ENCODE measurements around the gene DEFB108B.
"Not testable (repeated sequence)": the region's sequence is repeated elsewhere in the genome, so short reads cannot be mapped to it uniquely, and the experiment has no call there.

The DEFB108B gene

GRCh38 chr11:71821539-71821938 is 11.5 kb upstream of the DEFB108B start:
- not testable (repeated sequence) for DNase-seq

- not testable (repeated sequence) for DNase-seq
Observed at GRCh38 chr11:71829247-71829646, 3.8 kb upstream of the DEFB108B start.

- DNase-seq = not testable (repeated sequence)
Observed at GRCh38 chr11:71829686-71830085, 3.3 kb upstream of the DEFB108B start.

- DNase-seq = not testable (repeated sequence)
Observed at GRCh38 chr11:71842720-71843119, 9.7 kb downstream of the DEFB108B start.

- DNase-seq = not testable (repeated sequence)
Observed at GRCh38 chr11:71843355-71843754, 10.4 kb downstream of the DEFB108B start.

GRCh38 chr11:71843858-71844257 is 10.9 kb downstream of the DEFB108B start:
- DNase-seq = no peak

GRCh38 chr11:71853895-71854294 is 20.9 kb downstream of the DEFB108B start:
- not testable (repeated sequence) for DNase-seq

GRCh38 chr11:71855880-71856279 is 22.9 kb downstream of the DEFB108B start:
- not testable (repeated sequence) for DNase-seq

- not testable (repeated sequence) for DNase-seq
Observed at GRCh38 chr11:71860835-71861234, 27.8 kb downstream of the DEFB108B start.

GRCh38 chr11:71863978-71864627 is 31.1 kb downstream of the DEFB108B start:
- DNase-seq = not testable (repeated sequence)

GRCh38 chr11:71867209-71867608 is 34.2 kb downstream of the DEFB108B start:
- DNase-seq = not testable (repeated sequence)

GRCh38 chr11:71869931-71870330 is 36.9 kb downstream of the DEFB108B start:
- DNase-seq = not testable (repeated sequence)

GRCh38 chr11:71870661-71871060 is 37.7 kb downstream of the DEFB108B start:
- DNase-seq = not testable (repeated sequence)

GRCh38 chr11:71876262-71876661 is 43.3 kb downstream of the DEFB108B start:
- not testable (repeated sequence) for DNase-seq

- not testable (repeated sequence) for DNase-seq
Observed at GRCh38 chr11:71878059-71878458, 45.1 kb downstream of the DEFB108B start, which contains the start of gene DEFB131B. Gene DEFB131B (plus strand): TSS chr11:71878453. CDS start chr11:71878453, 0 bp downstream.

- DNase-seq = not testable (repeated sequence)
Observed at GRCh38 chr11:71885806-71886205, 52.8 kb downstream of the DEFB108B start.

Data from stimulated activated CD4-positive, alpha-beta T cell treated with anti-CD3 and anti-CD28 coated beads, Interleukin-4, amount 100 ng/mL, for 1 hour (primary cell).